ENCODE results near the gene SNAI1. TPM values are rescaled to one million over a fixed set of nuclear protein-coding genes. Genes with fewer than 3 reads are reported as not detected.

The SNAI1 gene
- total and polyA plus RNA-seq, 12 donors = 0.28 to 13.2 (median 8.4) TPM

GRCh38 chr20:49937027-49937929 lies 45.5 kb upstream of the SNAI1 start:
- peak overlapping the region in 3 of 5 donors; percentile 93 to 95 (median 94) for H3K27ac ChIP-seq
- no peaks in the 10 kb centered on the region for H3K9me3 ChIP-seq (replicated peaks in 1 of 3)
- WGBS, 4 donors = 14 to 17% (median 17%) methylated on average over 9 to 12 of the region's 12 CpGs
- H3K4me3 ChIP-seq = peak overlapping the region in 3 of 4 donors; percentile 49 to 90 (median 88)
- intact Hi-C loops (cut with DNase I) = no loop called here
- DNase-seq = peak in 1 of 7 donors; percentile 64
- H3K27me3 ChIP-seq = no peaks in the 10 kb centered on the region
- H3K36me3 ChIP-seq (replicated peaks in 1 of 2) = peaks cover 0 to 21% of the 10 kb centered on the region in 2 donors
- peaks cover 23 to 38% of the 10 kb centered on the region in 2 donors for H3K4me1 ChIP-seq (replicated peaks in 1 of 2)
- TF ChIP-seq, protein P1, sequence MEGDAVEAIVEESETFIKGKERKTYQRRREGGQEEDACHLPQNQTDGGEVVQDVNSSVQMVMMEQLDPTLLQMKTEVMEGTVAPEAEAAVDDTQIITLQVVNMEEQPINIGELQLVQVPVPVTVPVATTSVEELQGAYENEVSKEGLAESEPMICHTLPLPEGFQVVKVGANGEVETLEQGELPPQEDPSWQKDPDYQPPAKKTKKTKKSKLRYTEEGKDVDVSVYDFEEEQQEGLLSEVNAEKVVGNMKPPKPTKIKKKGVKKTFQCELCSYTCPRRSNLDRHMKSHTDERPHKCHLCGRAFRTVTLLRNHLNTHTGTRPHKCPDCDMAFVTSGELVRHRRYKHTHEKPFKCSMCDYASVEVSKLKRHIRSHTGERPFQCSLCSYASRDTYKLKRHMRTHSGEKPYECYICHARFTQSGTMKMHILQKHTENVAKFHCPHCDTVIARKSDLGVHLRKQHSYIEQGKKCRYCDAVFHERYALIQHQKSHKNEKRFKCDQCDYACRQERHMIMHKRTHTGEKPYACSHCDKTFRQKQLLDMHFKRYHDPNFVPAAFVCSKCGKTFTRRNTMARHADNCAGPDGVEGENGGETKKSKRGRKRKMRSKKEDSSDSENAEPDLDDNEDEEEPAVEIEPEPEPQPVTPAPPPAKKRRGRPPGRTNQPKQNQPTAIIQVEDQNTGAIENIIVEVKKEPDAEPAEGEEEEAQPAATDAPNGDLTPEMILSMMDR (IDR thresholded peaks at IDR 0.05) = no peak
- TF ChIP-seq POLR2A (IDR thresholded peaks at IDR 0.05) = no peak

DNA sequence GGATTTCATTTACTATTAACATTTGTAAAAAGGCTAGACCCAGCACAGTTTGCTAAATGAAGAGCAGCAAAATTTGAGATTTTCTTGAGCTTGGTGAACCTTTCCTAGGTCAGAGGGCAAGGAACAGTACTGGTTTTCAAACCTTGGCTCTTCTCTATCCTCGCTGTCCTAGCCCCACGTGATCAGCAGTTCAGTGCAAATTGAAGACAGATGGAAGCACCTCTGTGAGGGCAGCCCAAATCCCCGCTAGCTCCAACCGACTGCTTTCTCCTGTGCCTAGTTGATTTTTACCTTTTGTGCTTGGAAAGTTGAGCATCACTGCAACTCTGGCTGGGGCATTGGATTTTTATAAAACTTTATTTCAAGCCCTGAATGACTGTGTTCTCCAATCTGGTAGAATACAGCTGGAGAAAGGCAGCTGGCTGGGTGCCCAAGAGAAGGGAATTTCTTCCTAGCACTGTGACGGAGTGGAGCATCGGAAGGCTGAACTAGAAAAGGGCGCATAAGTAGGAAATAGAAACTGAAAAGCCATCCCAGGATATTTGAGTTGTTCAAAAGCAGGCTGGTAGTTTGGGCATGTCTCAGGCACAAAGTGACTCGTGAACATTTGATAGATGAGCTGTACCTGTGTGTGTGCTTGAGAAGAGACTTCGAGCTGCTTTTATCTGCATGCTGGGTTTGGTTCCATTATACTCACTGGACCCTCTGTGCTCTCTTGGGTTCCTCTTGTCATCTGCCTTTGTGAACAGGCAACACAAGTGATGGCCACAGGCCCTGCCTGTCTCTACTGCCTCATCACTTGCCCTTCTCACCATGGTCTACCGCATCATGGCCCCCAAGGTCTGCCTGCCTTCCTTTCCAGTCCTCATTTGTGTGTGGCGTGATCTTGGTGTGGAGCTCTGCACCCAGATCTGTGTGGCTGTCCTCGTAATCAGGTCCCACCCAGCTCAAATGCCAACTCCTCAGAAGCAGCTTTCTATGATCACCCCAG lies 44.3 kb upstream of the SNAI1 start:
- H3K4me3 ChIP-seq = peak overlapping the region in 1 of 4 donors; percentile 90
- H3K9me3 ChIP-seq (replicated peaks in 1 of 3) = no peaks in the 10 kb centered on the region
- no peaks in the 10 kb centered on the region for H3K27me3 ChIP-seq
- intact Hi-C loops (cut with DNase I) = no loop called here
- 53 to 55% (median 53%) methylated on average over 12 of the region's 12 CpGs for WGBS, 4 donors
- peaks cover 23 to 38% of the 10 kb centered on the region in 2 donors for H3K4me1 ChIP-seq (replicated peaks in 1 of 2)
- H3K27ac ChIP-seq = peak overlapping the region in 2 of 5 donors; percentile 61 to 94
- TF ChIP-seq, protein P1 (IDR thresholded peaks at IDR 0.05) = no peak
- TF ChIP-seq POLR2A (IDR thresholded peaks at IDR 0.05) = no peak
- peak; percentile 56 to 90 (median 77) for DNase-seq
- peaks cover 0 to 33% of the 10 kb centered on the region in 2 donors for H3K36me3 ChIP-seq (replicated peaks in 1 of 2)

- Histone ChIP-seq H3K36me3 (replicated peaks in 1 of 2) (peaks cover 0 to 61% of the 10 kb centered on the region in 2 donors), H3K27ac (no peak overlapping the region), H3K27me3 (no peaks in the 10 kb centered on the region), H3K9me3 (replicated peaks in 1 of 3) (no peaks in the 10 kb centered on the region), H3K4me3 (no peak overlapping the region), H3K4me1 (replicated peaks in 1 of 2) (peaks cover 23 to 45% of the 10 kb centered on the region in 2 donors)
- no peak for DNase-seq
- intact Hi-C loops (cut with DNase I) = no loop called here
- TF ChIP-seq, protein P1 (IDR thresholded peaks at IDR 0.05) = no peak
- TF ChIP-seq POLR2A (IDR thresholded peaks at IDR 0.05) = no peak
- 92 to 96% (median 95%) methylated on average over 15 of the region's 15 CpGs for WGBS, 4 donors
Observed at GRCh38 chr20:49941456-49941855, 41.3 kb upstream of the SNAI1 start.

DNA sequence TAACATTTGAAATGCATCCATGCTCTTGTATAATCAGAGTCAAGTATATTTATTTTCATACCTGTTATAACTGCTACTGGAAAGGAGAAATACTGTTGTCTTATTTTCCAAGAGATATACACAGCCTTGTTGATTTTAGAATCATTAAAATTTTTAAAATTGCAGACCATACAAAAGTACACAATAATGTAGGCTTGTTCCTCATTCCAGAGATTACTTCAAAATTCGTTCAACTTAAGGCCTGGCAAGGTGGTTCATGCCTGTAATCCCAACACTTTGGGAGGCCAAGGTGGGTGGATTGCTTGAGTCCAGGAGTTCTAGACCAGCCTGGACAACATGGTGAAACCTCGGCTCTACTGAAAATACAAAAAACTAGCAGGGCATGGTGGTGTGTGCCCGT lies 40.5 kb upstream of the SNAI1 start:
- peaks cover 20 to 41% of the 10 kb centered on the region in 2 donors for H3K4me1 ChIP-seq (replicated peaks in 1 of 2)
- no peaks in the 10 kb centered on the region for H3K27me3 ChIP-seq
- peaks cover 0 to 68% of the 10 kb centered on the region in 2 donors for H3K36me3 ChIP-seq (replicated peaks in 1 of 2)
- TF ChIP-seq, protein P1 (IDR thresholded peaks at IDR 0.05) = no peak
- TF ChIP-seq POLR2A (IDR thresholded peaks at IDR 0.05) = no peak
- no peak overlapping the region for H3K27ac ChIP-seq
- DNase-seq = peak in 1 of 7 donors; percentile 28
- 76 to 86% (median 79%) methylated on average over 3 of the region's 3 CpGs for WGBS, 4 donors
- H3K9me3 ChIP-seq (replicated peaks in 1 of 3) = no peaks in the 10 kb centered on the region
- intact Hi-C loops (cut with DNase I) = no loop called here
- no peak overlapping the region for H3K4me3 ChIP-seq
